Pulmonary artery endothelial cell (primary cell): ENCODE data around the gene KDM2B. TPM values are rescaled to one million over a fixed set of nuclear protein-coding genes. Genes with fewer than 3 reads are reported as not detected.
"Not testable (repeated sequence)": the region's sequence is repeated elsewhere in the genome, so short reads cannot be mapped to it uniquely, and the experiment has no call there.

Source experiments
- DNase-seq: peaks from one replicate; pipeline ENCODE4 v3.0.0-alpha.2; 2011; ENCODE audit warnings: low read depth, low spot score
- total RNA-seq: library from RNA; depleted of rRNA; stranded (reverse); fragments of >200 nt; gene quantifications from 2 replicates; pipeline ENCODE4 v1.2.3, GENCODE V29; 2014

KDM2B gene
- total RNA-seq, 1 donor from 2014 or later, result 30.5 TPM

- DNase-seq, result no peak
Observed at GRCh38 chr12:121503395-121503794, 77.4 kb downstream of the KDM2B start.

- DNase-seq, result no peak
Observed at GRCh38 chr12:121501946-121502345, 78.9 kb downstream of the KDM2B start.

- peak; percentile 22 for DNase-seq
Observed at GRCh38 chr12:121499929-121500793, 80.7 kb downstream of the KDM2B start.

GRCh38 chr12:121495746-121496145 is 85.1 kb downstream of the KDM2B start:
- no peak for DNase-seq

- DNase-seq, result no peak
Observed at GRCh38 chr12:121494093-121494787, 86.6 kb downstream of the KDM2B start.

GRCh38 chr12:121490401-121491281 is 90.2 kb downstream of the KDM2B start:
- DNase-seq, result no peak

- no peak for DNase-seq
Observed at GRCh38 chr12:121489874-121490273, 90.9 kb downstream of the KDM2B start.

- DNase-seq, result no peak
Observed at GRCh38 chr12:121484967-121485366, 95.9 kb downstream of the KDM2B start.

- DNase-seq, result not testable (repeated sequence)
Observed at GRCh38 chr12:121484564-121484963, 96.3 kb downstream of the KDM2B start.

- DNase-seq, result no peak
Observed at GRCh38 chr12:121483949-121484348, 96.9 kb downstream of the KDM2B start.

- no peak for DNase-seq
Observed at GRCh38 chr12:121476477-121476876, 104.3 kb downstream of the KDM2B start.

- DNase-seq, result no peak
Observed at GRCh38 chr12:121475279-121475678, 105.5 kb downstream of the KDM2B start.

- no peak for DNase-seq
Observed at GRCh38 chr12:121472150-121472905, 108.5 kb downstream of the KDM2B start.

- DNase-seq, result no peak
Observed at GRCh38 chr12:121470751-121471150, 110.1 kb downstream of the KDM2B start.

- DNase-seq, result no peak
Observed at GRCh38 chr12:121468499-121468801, 112.4 kb downstream of the KDM2B start.

- no peak for DNase-seq
Observed at GRCh38 chr12:121467638-121468498, 113.0 kb downstream of the KDM2B start.

- DNase-seq, result peak; percentile 27
Observed at GRCh38 chr12:121466794-121467637, 113.8 kb downstream of the KDM2B start.

GRCh38 chr12:121465921-121466793 is 114.7 kb downstream of the KDM2B start:
- DNase-seq, result no peak
